Mesendoderm (in vitro differentiated cells): ENCODE results near the gene MYOZ2.

Experiments used
- DNase-seq: peaks from one replicate; pipeline ENCODE4 v3.0.0; 2013
- H2AK5ac ChIP-seq: 2 replicates; pipeline ENCODE4 v1.6.1; 2013; ENCODE audit warnings: low read length, inconsistent platforms
- H2BK120ac ChIP-seq: 2 replicates; pipeline ENCODE4 v1.6.1; 2013; ENCODE audit warnings: low read depth, mild to moderate bottlenecking, low read length, moderate library complexity, mixed read lengths
- H2BK15ac ChIP-seq: replicated peaks from 2 replicates; pipeline ENCODE4 v1.6.1; 2013; ENCODE audit warnings: low read depth, mild to moderate bottlenecking, moderate library complexity
- H2BK5ac ChIP-seq: 2 replicates; pipeline ENCODE4 v1.6.1; 2013; ENCODE audit warnings: low read length, inconsistent platforms
- H3K18ac ChIP-seq: 2 replicates; pipeline ENCODE4 v1.6.1; 2013; ENCODE audit warnings: mild to moderate bottlenecking, low read length, mixed read lengths
- H3K23ac ChIP-seq: one replicate; pipeline ENCODE4 v1.6.1; 2013; ENCODE audit warnings: low read length
- H3K27ac ChIP-seq: 2 replicates; pipeline ENCODE4 v1.5.1; 2013; ENCODE audit warnings: low read depth, mild to moderate bottlenecking, inconsistent platforms, low read length, moderate library complexity
- H3K27me3 ChIP-seq: 2 replicates; pipeline ENCODE4 v1.6.1; 2013; ENCODE audit warnings: low read length, control low read depth, mild to moderate bottlenecking, inconsistent platforms; ENCODE audit not compliant: insufficient read depth, poor library complexity
- H3K36me3 ChIP-seq: 2 replicates; pipeline ENCODE4 v1.6.1; 2013; ENCODE audit warnings: low read length, inconsistent platforms; ENCODE audit not compliant: control insufficient read depth, insufficient read depth
- H3K4ac ChIP-seq: one replicate; pipeline ENCODE4 v1.6.1; 2013; ENCODE audit warnings: low read depth, mild to moderate bottlenecking, low read length, moderate library complexity
- H3K4me1 ChIP-seq: 2 replicates; pipeline ENCODE4 v1.6.1; 2013; ENCODE audit warnings: low read depth, low read length, inconsistent platforms; ENCODE audit not compliant: control insufficient read depth
- H3K4me2 ChIP-seq: 2 replicates; pipeline ENCODE4 v1.6.1; 2013; ENCODE audit warnings: low read length
- H3K4me3 ChIP-seq: 2 replicates; pipeline ENCODE4 v1.5.1; 2013; ENCODE audit warnings: mild to moderate bottlenecking, low read length
- H3K56ac ChIP-seq: one replicate; pipeline ENCODE4 v1.6.1; 2013; ENCODE audit warnings: low read length
- H3K79me1 ChIP-seq: 2 replicates; pipeline ENCODE4 v1.6.1; 2013; ENCODE audit warnings: low read length, inconsistent platforms
- H3K79me2 ChIP-seq: 2 replicates; pipeline ENCODE4 v1.6.1; 2013; ENCODE audit warnings: mild to moderate bottlenecking, low read length; ENCODE audit not compliant: control insufficient read depth, insufficient read depth
- H3K9ac ChIP-seq: 2 replicates; pipeline ENCODE4 v1.6.1; 2013; ENCODE audit warnings: low read length, inconsistent platforms
- H4K5ac ChIP-seq: one replicate; pipeline ENCODE4 v1.6.1; 2013; ENCODE audit warnings: low read length
- H4K8ac ChIP-seq: one replicate; pipeline ENCODE4 v1.6.1; 2013; ENCODE audit warnings: low read depth, mild to moderate bottlenecking, control low read depth, low read length, moderate library complexity
- WGBS: extraction: QIAGEN DNeasy Blood & Tissue Kit; methylation state at CpG from one replicate; pipeline ENCODE4 v1.1.7; 2013; ENCODE audit warnings: low lambda C conversion rate, missing lambda C conversion rate; ENCODE audit not compliant: insufficient coverage; ENCODE audit errors: extremely low coverage; 5-methylcytosine and 5-hydroxymethylcytosine counted together

Gene MYOZ2

DNA sequence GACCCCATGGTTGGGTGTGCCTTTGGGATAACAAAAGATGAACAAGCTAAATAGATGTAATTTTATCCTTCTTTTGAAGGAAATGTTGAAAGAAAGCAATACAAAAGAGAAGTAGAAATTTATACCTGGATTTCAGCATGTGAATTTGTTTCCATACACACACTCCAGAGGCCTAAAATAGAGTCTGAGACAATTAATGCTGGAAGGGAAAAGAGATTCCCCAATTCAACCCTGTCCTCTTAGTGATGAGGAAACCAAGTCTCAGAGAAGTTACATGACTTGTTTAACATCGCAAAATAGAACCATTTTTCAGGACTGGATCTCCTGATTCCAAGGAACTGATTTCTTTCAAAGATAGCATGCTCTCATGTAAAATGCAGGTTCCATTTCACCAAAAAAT is 37.3 kb upstream of the MYOZ2 start:
- Histone ChIP-seq H2BK120ac (no peak overlapping the region), H3K4ac (no peak overlapping the region), H3K27me3 (no peaks in the 10 kb centered on the region), H4K8ac (no peak overlapping the region), H3K23ac (no peak overlapping the region), H2BK5ac (no peak overlapping the region), H3K79me2 (no peaks in the 10 kb centered on the region), H2BK15ac (no peak overlapping the region), H3K79me1 (no peaks in the 10 kb centered on the region), H3K4me2 (no peak overlapping the region), H3K27ac (no peak overlapping the region), H3K9ac (no peak overlapping the region), H2AK5ac (no peak overlapping the region), H4K5ac (no peak overlapping the region), H3K4me3 (no peak overlapping the region), H3K4me1 (no peaks in the 10 kb centered on the region), H3K36me3 (no peaks in the 10 kb centered on the region), H3K56ac (no peak overlapping the region), H3K18ac (no peak overlapping the region)
- no CpG with 5 or more reads among the region's 1 CpG for WGBS
- no peak for DNase-seq

DNA sequence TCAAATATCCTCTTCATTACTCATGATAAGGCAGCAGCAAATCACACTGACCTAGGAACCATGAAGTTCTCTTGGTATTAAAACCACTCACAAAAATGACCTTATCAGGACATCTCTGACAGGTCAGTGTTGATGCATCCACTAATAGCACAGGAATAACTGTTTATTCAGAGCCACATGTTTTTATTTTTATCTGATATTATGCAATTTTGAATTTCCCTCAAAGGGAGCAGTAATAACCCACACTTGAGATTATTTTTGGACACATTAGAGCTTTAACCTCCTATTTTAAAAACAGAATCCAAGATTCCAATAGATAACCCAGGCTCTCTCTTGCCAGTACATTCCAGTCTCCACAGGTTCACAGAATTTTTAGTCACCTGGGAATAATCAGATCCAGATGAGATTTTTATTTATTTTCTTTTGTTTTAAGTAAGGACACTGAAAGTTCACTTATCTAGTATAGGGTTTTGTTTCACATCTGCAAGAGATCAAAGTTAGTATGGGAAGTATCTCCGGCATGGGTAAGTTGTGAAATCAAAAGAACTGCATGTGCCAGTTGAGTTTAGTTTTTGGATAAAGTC is 36.3 kb upstream of the MYOZ2 start:
- H3K9ac ChIP-seq = no peak overlapping the region
- no peak overlapping the region for H3K4ac ChIP-seq
- H3K79me2 ChIP-seq = no peaks in the 10 kb centered on the region
- H2BK15ac ChIP-seq = no peak overlapping the region
- no peaks in the 10 kb centered on the region for H3K27me3 ChIP-seq
- no peak overlapping the region for H4K8ac ChIP-seq
- H4K5ac ChIP-seq = no peak overlapping the region
- no peak for DNase-seq
- H3K56ac ChIP-seq = no peak overlapping the region
- no peak overlapping the region for H3K18ac ChIP-seq
- H2BK120ac ChIP-seq = no peak overlapping the region
- H3K79me1 ChIP-seq = no peaks in the 10 kb centered on the region
- no peaks in the 10 kb centered on the region for H3K36me3 ChIP-seq
- no peak overlapping the region for H2BK5ac ChIP-seq
- H3K4me3 ChIP-seq = no peak overlapping the region
- WGBS = no CpG with 5 or more reads among the region's 1 CpG
- no peak overlapping the region for H3K23ac ChIP-seq
- no peak overlapping the region for H3K4me2 ChIP-seq
- no peaks in the 10 kb centered on the region for H3K4me1 ChIP-seq
- H2AK5ac ChIP-seq = no peak overlapping the region
- no peak overlapping the region for H3K27ac ChIP-seq

DNA sequence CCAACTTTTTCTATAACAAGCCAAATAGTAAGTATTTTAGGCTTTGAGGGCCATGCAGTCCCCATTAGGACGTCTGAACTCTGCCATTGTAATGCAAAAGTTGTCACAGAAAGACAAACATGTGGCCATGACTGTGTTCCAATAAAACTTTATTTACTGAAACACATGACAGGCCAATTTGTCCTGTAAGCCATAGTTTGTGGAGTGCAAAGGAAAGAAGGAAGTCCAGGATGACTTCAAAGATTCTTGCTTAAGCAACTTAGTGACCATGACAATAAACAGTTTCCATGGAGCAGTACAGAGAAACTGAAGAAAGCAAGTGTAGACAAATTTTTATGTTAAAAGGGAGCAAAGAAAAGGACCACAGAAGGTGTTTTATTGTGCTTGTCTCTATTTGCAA is 35.0 kb upstream of the MYOZ2 start:
- H4K5ac ChIP-seq = no peak overlapping the region
- H3K4me3 ChIP-seq = no peak overlapping the region
- H3K4me1 ChIP-seq = no peaks in the 10 kb centered on the region
- no peaks in the 10 kb centered on the region for H3K79me1 ChIP-seq
- no peak overlapping the region for H2BK120ac ChIP-seq
- no peak overlapping the region for H3K4me2 ChIP-seq
- no peak overlapping the region for H3K23ac ChIP-seq
- no peak overlapping the region for H3K56ac ChIP-seq
- no peak overlapping the region for H2AK5ac ChIP-seq
- H3K27me3 ChIP-seq = no peaks in the 10 kb centered on the region
- H4K8ac ChIP-seq = no peak overlapping the region
- WGBS = no CpG with 5 or more reads among the region's 1 CpG
- H2BK5ac ChIP-seq = no peak overlapping the region
- no peak overlapping the region for H3K9ac ChIP-seq
- H3K18ac ChIP-seq = no peak overlapping the region
- DNase-seq = no peak
- H3K4ac ChIP-seq = no peak overlapping the region
- H3K36me3 ChIP-seq = no peaks in the 10 kb centered on the region
- H3K27ac ChIP-seq = no peak overlapping the region
- no peaks in the 10 kb centered on the region for H3K79me2 ChIP-seq
- no peak overlapping the region for H2BK15ac ChIP-seq

DNA sequence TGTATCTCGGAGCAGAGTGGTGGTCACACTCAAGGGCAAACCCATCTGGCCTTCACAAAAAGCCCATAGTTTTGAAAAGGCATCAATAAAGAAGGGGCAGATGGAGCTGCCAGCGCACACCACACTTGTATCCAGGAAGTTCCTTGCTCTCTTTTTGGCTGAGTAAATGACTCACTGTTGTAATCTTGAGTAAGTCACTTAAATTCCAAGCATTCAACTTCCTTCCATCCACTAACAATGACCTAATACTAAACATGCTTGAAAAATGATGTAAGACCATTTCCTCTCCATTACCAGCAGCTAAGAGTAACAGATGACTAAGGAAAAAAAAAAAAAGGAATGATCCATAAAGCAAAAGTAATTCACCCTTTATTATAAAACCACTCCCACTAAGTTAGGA is 32.4 kb upstream of the MYOZ2 start:
- Histone ChIP-seq H3K4me3 (no peak overlapping the region), H3K4me2 (no peak overlapping the region), H2BK15ac (no peak overlapping the region), H3K79me2 (no peaks in the 10 kb centered on the region), H3K79me1 (no peaks in the 10 kb centered on the region), H2BK5ac (no peak overlapping the region), H3K4me1 (no peaks in the 10 kb centered on the region), H3K36me3 (no peaks in the 10 kb centered on the region), H3K56ac (no peak overlapping the region), H2AK5ac (no peak overlapping the region), H3K23ac (no peak overlapping the region), H2BK120ac (no peak overlapping the region), H3K27ac (peak overlapping the region; percentile 22), H4K8ac (no peak overlapping the region), H3K4ac (peak overlapping the region; percentile 16), H3K18ac (no peak overlapping the region), H4K5ac (no peak overlapping the region), H3K27me3 (no peaks in the 10 kb centered on the region), H3K9ac (no peak overlapping the region)
- peak; percentile 98 for DNase-seq
- WGBS = no CpG with 5 or more reads among the region's 2 CpGs

DNA sequence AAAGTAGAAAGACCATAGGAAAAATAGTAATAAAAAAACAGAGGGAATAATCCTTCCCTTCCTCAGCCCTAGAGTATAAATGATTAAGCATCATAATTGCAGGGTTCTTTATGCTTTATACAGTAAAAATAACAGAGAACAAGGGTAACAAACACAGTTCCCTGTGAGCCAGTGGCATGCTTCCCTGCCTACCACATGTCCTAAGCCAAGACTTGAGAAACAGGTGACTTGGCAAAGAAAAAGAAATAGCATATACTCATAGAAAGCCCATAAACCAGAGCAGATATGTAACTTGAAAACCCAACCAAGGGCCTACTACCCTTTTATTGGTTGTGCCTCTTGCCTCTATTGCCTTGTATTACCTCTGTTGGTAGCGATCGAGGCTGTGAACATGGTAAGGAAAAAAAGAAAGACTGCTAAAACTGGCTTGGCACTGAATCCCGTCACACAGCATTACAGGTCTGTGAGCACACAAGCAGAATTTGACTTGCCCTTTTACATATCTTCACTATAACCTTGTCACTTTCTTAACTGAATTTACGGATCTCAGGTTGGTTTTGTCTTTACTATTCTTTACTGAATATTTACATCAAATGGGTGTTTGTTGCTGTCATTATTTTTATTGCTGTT is 30.9 kb upstream of the MYOZ2 start:
- no CpG with 5 or more reads among the region's 4 CpGs for WGBS
- H3K79me1 ChIP-seq = no peaks in the 10 kb centered on the region
- H3K9ac ChIP-seq = no peak overlapping the region
- no peaks in the 10 kb centered on the region for H3K27me3 ChIP-seq
- H3K18ac ChIP-seq = no peak overlapping the region
- H3K4me2 ChIP-seq = no peak overlapping the region
- H3K56ac ChIP-seq = no peak overlapping the region
- no peak overlapping the region for H4K8ac ChIP-seq
- H2BK120ac ChIP-seq = no peak overlapping the region
- H3K23ac ChIP-seq = no peak overlapping the region
- H3K4me1 ChIP-seq = no peaks in the 10 kb centered on the region
- H3K79me2 ChIP-seq = no peaks in the 10 kb centered on the region
- no peak overlapping the region for H2BK15ac ChIP-seq
- no peak overlapping the region for H3K27ac ChIP-seq
- H3K4ac ChIP-seq = no peak overlapping the region
- H3K4me3 ChIP-seq = no peak overlapping the region
- H2AK5ac ChIP-seq = no peak overlapping the region
- no peak overlapping the region for H4K5ac ChIP-seq
- H3K36me3 ChIP-seq = no peaks in the 10 kb centered on the region
- no peak for DNase-seq
- H2BK5ac ChIP-seq = no peak overlapping the region

DNA sequence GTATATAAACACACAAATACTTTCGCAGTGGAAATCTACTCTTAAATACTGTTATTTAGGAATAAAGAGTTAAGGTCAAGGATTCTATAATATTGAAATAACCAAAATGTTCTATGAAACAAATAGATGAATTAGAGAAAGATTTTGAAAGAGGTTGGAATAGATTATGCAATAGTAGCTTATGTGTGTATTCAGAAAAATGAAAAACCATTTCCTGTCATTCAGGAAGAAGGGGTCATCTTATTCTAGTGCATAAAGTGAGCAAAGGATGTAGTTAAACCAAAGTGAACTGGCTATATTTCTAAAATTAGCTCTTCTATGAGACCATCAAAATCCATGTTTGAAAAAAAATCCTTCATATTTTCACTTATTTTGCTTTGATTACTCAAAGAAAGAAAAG is 30.0 kb upstream of the MYOZ2 start:
- H2BK120ac ChIP-seq = no peak overlapping the region
- H3K27ac ChIP-seq = no peak overlapping the region
- no peak overlapping the region for H3K4me3 ChIP-seq
- H4K8ac ChIP-seq = no peak overlapping the region
- no peak for DNase-seq
- 100% methylated on average over 1 of the region's 1 CpG for WGBS
- no peaks in the 10 kb centered on the region for H3K4me1 ChIP-seq
- H3K18ac ChIP-seq = no peak overlapping the region
- no peak overlapping the region for H3K4me2 ChIP-seq
- no peak overlapping the region for H3K4ac ChIP-seq
- no peak overlapping the region for H3K9ac ChIP-seq
- no peak overlapping the region for H2BK15ac ChIP-seq
- no peak overlapping the region for H4K5ac ChIP-seq
- no peak overlapping the region for H2AK5ac ChIP-seq
- H3K56ac ChIP-seq = no peak overlapping the region
- H3K79me2 ChIP-seq = no peaks in the 10 kb centered on the region
- no peaks in the 10 kb centered on the region for H3K36me3 ChIP-seq
- no peaks in the 10 kb centered on the region for H3K79me1 ChIP-seq
- no peak overlapping the region for H3K23ac ChIP-seq
- H3K27me3 ChIP-seq = no peaks in the 10 kb centered on the region
- no peak overlapping the region for H2BK5ac ChIP-seq
